Stimulated activated CD4-positive, alpha-beta T cell treated with anti-CD3 and anti-CD28 coated beads, Interleukin-2, amount 100 ng/mL, for 24 hours (primary cell): ENCODE measurements around the gene NRARP.

Experiments
- DNase-seq, 2 donors: peaks; one replicate each; pipeline ENCODE4 v3.0.0-alpha.2; 2020

Gene NRARP

GRCh38 chr9:137321726-137322361 lies 19.8 kb upstream of the NRARP start:
- no peak for DNase-seq

GRCh38 chr9:137320555-137321384 lies 18.7 kb upstream of the NRARP start:
- DNase-seq: peak in 1 of 2 donors; percentile 20

- peak in 1 of 2 donors; percentile 15 for DNase-seq
These were observed 17.9 kb upstream of the NRARP start for GRCh38 chr9:137319739-137320551.

GRCh38 chr9:137319011-137319738 lies 17.1 kb upstream of the NRARP start:
- DNase-seq: no peak

GRCh38 chr9:137318602-137319001 lies 16.5 kb upstream of the NRARP start:
- DNase-seq: peak in 1 of 2 donors; percentile 14

GRCh38 chr9:137317718-137318511 lies 15.8 kb upstream of the NRARP start:
- peak in 1 of 2 donors; percentile 14 for DNase-seq

- peak in 1 of 2 donors; percentile 15 for DNase-seq
These were observed 15.1 kb upstream of the NRARP start for GRCh38 chr9:137317021-137317717.

GRCh38 chr9:137316012-137316981 lies 14.2 kb upstream of the NRARP start:
- peak; percentile 18 to 41 for DNase-seq

- DNase-seq: no peak
These were observed 13.5 kb upstream of the NRARP start for GRCh38 chr9:137315581-137316011.

GRCh38 chr9:137314561-137315560 lies 12.8 kb upstream of the NRARP start:
- peak in 1 of 2 donors; percentile 15 for DNase-seq

GRCh38 chr9:137313956-137314560 lies 12.0 kb upstream of the NRARP start:
- DNase-seq: no peak

- DNase-seq: peak in 1 of 2 donors; percentile 14
These were observed 11.4 kb upstream of the NRARP start for GRCh38 chr9:137313326-137313936.

- peak in 1 of 2 donors; percentile 16 for DNase-seq
These were observed 10.8 kb upstream of the NRARP start for GRCh38 chr9:137312852-137313325.

- no peak for DNase-seq
These were observed 10.1 kb upstream of the NRARP start for GRCh38 chr9:137311986-137312851.

- peak in 1 of 2 donors; percentile 40 for DNase-seq
These were observed 9.3 kb upstream of the NRARP start for GRCh38 chr9:137311171-137311985.
